OCI-LY1 (cell line): ENCODE measurements around the gene PODNL1.

Source experiments
- CTCF ChIP-seq: fragments of 200-600 bp; sonication (generic), shearing (Covaris generic); IDR thresholded peaks from 2 replicates; pipeline ENCODE4 v1.5.1; 2017; ENCODE audit warnings: mild to moderate bottlenecking, antibody characterized with exemption, low read length, moderate library complexity, mixed read lengths
- EZH2 ChIP-seq: fragments of 200-600 bp; sonication (generic), shearing (Covaris generic); IDR thresholded peaks from 2 replicates; pipeline ENCODE4 v1.8.0; 2017; ENCODE audit warnings: borderline replicate concordance, mixed run types, mild to moderate bottlenecking, antibody characterized with exemption, low read length, moderate library complexity, mixed read lengths

DNA sequence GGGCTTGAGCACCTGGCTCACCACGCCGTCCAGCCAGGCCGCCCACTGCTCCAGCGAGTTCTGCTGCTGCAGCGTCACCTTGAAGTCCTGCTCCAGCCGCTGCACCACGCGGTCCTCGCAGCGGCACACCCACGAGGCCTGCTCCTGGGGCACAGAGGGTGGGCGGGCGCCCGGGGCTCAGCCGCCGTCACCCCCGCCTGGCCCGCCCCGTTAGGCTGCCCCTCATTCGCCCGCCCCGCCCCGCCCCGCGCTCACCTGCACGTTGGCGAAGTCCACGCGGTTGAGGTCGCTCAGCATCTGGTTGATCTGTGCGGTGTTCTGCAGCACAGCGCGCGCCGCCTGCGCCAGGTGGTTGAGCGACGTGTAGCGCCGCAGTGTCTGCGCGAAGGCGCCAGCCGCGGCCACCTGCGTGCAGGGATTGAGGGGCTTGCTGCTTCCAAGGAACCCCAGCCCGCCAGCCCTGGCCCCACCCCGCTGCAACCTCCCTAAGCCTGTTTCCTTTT is 25.4 kb upstream of the PODNL1 start:
- TF ChIP-seq CTCF (no peak), EZH2 (no peak)
